ENCODE data around the gene NXT1.

GRCh38 chr20:23375827-23376226, 25.2 kb downstream of the NXT1 start:
- TF ChIP-seq, protein P1, sequence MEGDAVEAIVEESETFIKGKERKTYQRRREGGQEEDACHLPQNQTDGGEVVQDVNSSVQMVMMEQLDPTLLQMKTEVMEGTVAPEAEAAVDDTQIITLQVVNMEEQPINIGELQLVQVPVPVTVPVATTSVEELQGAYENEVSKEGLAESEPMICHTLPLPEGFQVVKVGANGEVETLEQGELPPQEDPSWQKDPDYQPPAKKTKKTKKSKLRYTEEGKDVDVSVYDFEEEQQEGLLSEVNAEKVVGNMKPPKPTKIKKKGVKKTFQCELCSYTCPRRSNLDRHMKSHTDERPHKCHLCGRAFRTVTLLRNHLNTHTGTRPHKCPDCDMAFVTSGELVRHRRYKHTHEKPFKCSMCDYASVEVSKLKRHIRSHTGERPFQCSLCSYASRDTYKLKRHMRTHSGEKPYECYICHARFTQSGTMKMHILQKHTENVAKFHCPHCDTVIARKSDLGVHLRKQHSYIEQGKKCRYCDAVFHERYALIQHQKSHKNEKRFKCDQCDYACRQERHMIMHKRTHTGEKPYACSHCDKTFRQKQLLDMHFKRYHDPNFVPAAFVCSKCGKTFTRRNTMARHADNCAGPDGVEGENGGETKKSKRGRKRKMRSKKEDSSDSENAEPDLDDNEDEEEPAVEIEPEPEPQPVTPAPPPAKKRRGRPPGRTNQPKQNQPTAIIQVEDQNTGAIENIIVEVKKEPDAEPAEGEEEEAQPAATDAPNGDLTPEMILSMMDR (conservative IDR thresholded peaks at IDR 0.05 in 1 of 2, IDR thresholded peaks at IDR 0.05 in 1 of 2; ENCODE audit: extremely low read depth in 1 of 2, insufficient read depth in 1 of 2, low read depth in 1 of 2, low read length in 2 of 2) = no peak
- no peak for TF ChIP-seq EZH2 (IDR thresholded peaks at IDR 0.05; ENCODE audit: borderline replicate concordance, low read length)
